Measurements from ENCODE around the gene SLC22A31. TPM values are rescaled to one million over a fixed set of nuclear protein-coding genes. Genes with fewer than 3 reads are reported as not detected.

Gene SLC22A31
- total and polyA plus RNA-seq, 2 experiments from 2014 or later: not detected

DNA sequence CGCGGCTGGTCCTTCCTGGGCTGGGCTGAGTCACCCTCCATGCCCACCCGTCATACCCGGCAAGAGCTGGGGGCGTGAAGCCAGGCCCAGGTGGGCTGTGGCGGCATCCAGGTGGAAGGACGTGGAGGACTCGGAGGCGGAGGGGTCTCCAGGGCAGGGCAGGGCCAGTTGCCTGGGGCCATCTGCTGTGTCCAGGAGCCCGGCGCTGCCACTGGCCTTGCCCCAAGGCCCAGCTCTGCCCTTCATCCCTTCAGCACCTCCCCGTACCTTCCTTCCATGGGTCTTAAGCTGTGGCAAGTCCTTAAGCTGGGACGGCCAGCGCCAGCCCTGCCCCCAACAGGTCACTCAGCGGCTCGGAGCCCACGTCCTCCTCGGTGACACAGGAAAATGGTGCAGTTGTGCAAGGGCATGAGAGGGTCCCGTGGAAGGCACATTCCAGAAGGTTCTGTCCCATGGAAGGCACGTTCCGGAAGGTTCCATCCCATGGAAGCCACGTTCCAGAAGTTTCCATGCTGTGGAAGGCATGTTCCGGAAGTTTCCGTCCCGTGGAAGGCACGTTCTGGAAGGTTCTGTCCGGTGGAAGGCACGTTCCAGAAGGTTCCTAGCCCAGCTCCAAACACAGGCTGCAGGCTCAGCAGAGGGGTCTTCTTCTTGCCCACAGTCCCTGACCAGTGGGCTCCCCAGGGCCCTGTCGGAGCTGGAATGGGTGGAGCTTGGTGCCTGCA, 39.2 kb downstream of the SLC22A31 start:
- no peaks in the 10 kb centered on the region for H3K9me2 ChIP-seq (ENCODE audit: insufficient read depth)
- in situ Hi-C loops (cut with MboI): no loop called here
- no peak for DNase-seq
- no peaks in the 10 kb centered on the region for H3K27me3 ChIP-seq (replicated peaks; ENCODE audit: insufficient read depth)
- no peaks in the 10 kb centered on the region for H3K36me3 ChIP-seq (ENCODE audit: low read depth)
- H3K9me3 ChIP-seq (ENCODE audit: low read depth): no peaks in the 10 kb centered on the region
- 74 to 76% methylated on average over 29 of the region's 29 CpGs for WGBS, 2 experiments (ENCODE audit: low coverage in 1 of 2, low lambda C conversion rate in 2 of 2, missing lambda C conversion rate in 2 of 2)
- no peak overlapping the region for H3K27ac ChIP-seq
- no peak overlapping the region for H3K4me3 ChIP-seq
- H3F3A ChIP-seq (ENCODE audit: insufficient read depth): peaks cover 15% of the 10 kb centered on the region
- H4K20me1 ChIP-seq (ENCODE audit: insufficient read depth): no peaks in the 10 kb centered on the region
- H2AFZ ChIP-seq: no peak overlapping the region
- no peaks in the 10 kb centered on the region for H3K79me2 ChIP-seq (ENCODE audit: insufficient read depth)
- TF ChIP-seq EZH2phosphoT487 (IDR thresholded peaks at IDR 0.05; ENCODE audit: insufficient read depth, low read depth) (no peak), EZH2 (IDR thresholded peaks at IDR 0.05; ENCODE audit: insufficient read depth, poor library complexity, severe bottlenecking) (no peak)
- H3K4me2 ChIP-seq (ENCODE audit: unreplicated experiment): no peak overlapping the region
- no peaks in the 10 kb centered on the region for H3K4me1 ChIP-seq (ENCODE audit: insufficient read depth)
- H3K9ac ChIP-seq: no peak overlapping the region

DNA sequence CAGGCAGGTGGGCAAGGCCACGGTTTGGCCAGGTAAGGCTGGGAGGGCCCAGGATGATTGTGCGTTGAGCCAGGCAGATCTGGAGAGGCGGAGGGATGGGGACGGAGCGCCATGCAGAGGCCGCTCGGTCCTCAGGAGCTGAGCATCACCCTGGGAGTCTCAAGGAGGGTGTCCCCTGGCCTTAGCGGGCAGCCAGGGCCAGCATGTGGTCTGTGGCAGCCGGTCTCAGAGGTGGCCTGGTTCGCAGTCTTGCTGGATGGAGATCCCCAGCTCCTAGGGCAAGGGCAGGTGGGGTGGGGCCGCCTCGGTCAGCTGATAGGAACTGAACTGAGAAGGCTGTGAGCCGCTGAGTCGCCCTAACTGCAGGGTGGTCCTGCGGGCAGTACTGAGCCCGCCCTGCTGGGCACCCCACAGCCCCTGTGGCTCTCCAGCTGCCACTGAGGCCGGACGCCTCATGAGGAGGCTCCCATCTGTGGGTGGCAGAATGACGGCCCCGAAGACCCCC, 40.4 kb downstream of the SLC22A31 start:
- Histone ChIP-seq H3K4me2 (ENCODE audit: unreplicated experiment) (no peak overlapping the region), H3K27ac (no peak overlapping the region), H3F3A (ENCODE audit: insufficient read depth) (peaks cover 20% of the 10 kb centered on the region), H3K36me3 (ENCODE audit: low read depth) (no peaks in the 10 kb centered on the region), H3K4me3 (no peak overlapping the region), H3K4me1 (ENCODE audit: insufficient read depth) (peaks cover 9% of the 10 kb centered on the region), H3K9me2 (ENCODE audit: insufficient read depth) (no peaks in the 10 kb centered on the region), H2AFZ (no peak overlapping the region), H3K27me3 (replicated peaks; ENCODE audit: insufficient read depth) (no peaks in the 10 kb centered on the region), H3K79me2 (ENCODE audit: insufficient read depth) (no peaks in the 10 kb centered on the region), H4K20me1 (ENCODE audit: insufficient read depth) (no peaks in the 10 kb centered on the region), H3K9me3 (ENCODE audit: low read depth) (no peaks in the 10 kb centered on the region), H3K9ac (no peak overlapping the region)
- no peak for DNase-seq
- WGBS, 2 experiments (ENCODE audit: low coverage in 1 of 2, low lambda C conversion rate in 2 of 2, missing lambda C conversion rate in 2 of 2): 75 to 81% methylated on average over 18 to 20 of the region's 20 CpGs
- in situ Hi-C loops (cut with MboI): no loop called here
- TF ChIP-seq EZH2phosphoT487 (IDR thresholded peaks at IDR 0.05; ENCODE audit: insufficient read depth, low read depth) (no peak), EZH2 (IDR thresholded peaks at IDR 0.05; ENCODE audit: insufficient read depth, poor library complexity, severe bottlenecking) (no peak)

DNA sequence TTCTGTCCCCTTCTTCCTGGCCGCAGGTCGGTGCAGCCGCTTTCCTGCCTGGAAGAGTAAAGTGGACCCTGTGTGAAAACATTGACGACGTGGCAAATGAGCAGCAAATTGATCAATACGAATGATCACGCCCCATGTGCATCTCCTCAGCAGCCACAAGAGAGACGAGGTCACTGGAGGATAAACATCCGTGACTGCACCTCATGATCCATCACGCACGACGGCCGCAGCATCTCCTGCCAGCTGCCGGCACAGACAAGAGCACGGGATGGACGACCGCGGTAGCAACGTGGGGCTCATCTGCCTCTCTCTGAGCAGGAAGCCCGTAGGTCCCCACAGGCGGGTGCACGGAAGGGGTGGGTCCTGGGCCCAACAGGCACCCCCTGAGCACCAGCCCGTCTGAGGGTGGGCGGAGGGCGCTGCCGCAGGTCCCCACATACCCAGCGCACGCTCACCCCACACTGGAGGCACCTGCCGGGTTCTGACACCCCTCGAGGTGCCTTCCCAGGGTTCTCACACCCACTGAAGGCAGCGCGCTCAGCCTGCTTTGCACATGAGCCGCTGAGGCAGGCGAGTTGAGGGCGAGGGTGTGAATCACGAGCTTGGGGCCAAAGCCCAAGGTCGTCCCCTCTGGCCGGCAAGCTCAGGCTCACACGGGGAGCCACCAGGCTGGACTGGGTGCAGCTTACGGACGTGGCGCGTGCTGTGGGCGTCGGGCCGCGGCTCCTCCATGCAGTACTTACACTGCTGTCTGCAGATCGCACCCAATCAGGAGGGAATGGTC, 41.1 kb downstream of the SLC22A31 start:
- no peak for DNase-seq
- Histone ChIP-seq H3F3A (ENCODE audit: insufficient read depth) (peaks cover 20% of the 10 kb centered on the region), H3K4me1 (ENCODE audit: insufficient read depth) (peaks cover 12% of the 10 kb centered on the region), H3K27me3 (replicated peaks; ENCODE audit: insufficient read depth) (no peaks in the 10 kb centered on the region), H3K27ac (no peak overlapping the region), H3K9ac (no peak overlapping the region), H3K4me2 (ENCODE audit: unreplicated experiment) (no peak overlapping the region), H3K79me2 (ENCODE audit: insufficient read depth) (no peaks in the 10 kb centered on the region), H4K20me1 (ENCODE audit: insufficient read depth) (no peaks in the 10 kb centered on the region), H3K36me3 (ENCODE audit: low read depth) (no peaks in the 10 kb centered on the region), H3K4me3 (no peak overlapping the region), H3K9me3 (ENCODE audit: low read depth) (no peaks in the 10 kb centered on the region), H3K9me2 (ENCODE audit: insufficient read depth) (no peaks in the 10 kb centered on the region), H2AFZ (no peak overlapping the region)
- 84 to 87% methylated on average over 43 to 45 of the region's 48 CpGs for whole genome bisulfite sequencing, 2 experiments (ENCODE audit: low coverage in 1 of 2, low lambda C conversion rate in 2 of 2, missing lambda C conversion rate in 2 of 2)
- in situ Hi-C loops (cut with MboI): no loop called here
- TF ChIP-seq EZH2phosphoT487 (IDR thresholded peaks at IDR 0.05; ENCODE audit: insufficient read depth, low read depth): no peak
- no peak for TF ChIP-seq EZH2 (IDR thresholded peaks at IDR 0.05; ENCODE audit: insufficient read depth, poor library complexity, severe bottlenecking)

DNA sequence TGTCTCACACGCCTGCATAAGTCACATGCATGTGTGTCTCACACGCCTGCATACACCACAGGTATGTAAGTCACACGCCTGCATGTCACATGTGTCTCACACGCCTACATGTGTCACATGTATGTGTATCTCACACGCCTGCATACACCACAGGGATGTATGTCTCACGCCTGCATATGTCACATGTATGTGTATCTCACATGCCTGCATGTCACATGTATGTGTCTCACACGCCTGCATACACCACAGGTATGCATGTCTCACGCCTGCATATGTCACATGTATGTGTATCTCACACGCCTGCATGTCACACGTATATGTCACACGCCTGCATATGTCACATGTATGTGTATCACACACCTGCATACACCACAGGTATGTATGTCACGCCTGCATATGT, 42.6 kb downstream of the SLC22A31 start:
- H3K36me3 ChIP-seq (ENCODE audit: low read depth): no peaks in the 10 kb centered on the region
- 67 to 69% methylated on average over 12 of the region's 12 CpGs for WGBS, 2 experiments (ENCODE audit: low coverage in 1 of 2, low lambda C conversion rate in 2 of 2, missing lambda C conversion rate in 2 of 2)
- no peak overlapping the region for H3K4me3 ChIP-seq
- no peak for DNase-seq
- TF ChIP-seq EZH2 (IDR thresholded peaks at IDR 0.05; ENCODE audit: insufficient read depth, poor library complexity, severe bottlenecking): no peak
- no peak for TF ChIP-seq EZH2phosphoT487 (IDR thresholded peaks at IDR 0.05; ENCODE audit: insufficient read depth, low read depth)
- in situ Hi-C loops (cut with MboI): no loop called here
- H4K20me1 ChIP-seq (ENCODE audit: insufficient read depth): no peaks in the 10 kb centered on the region
- H3K4me2 ChIP-seq (ENCODE audit: unreplicated experiment): no peak overlapping the region
- peaks cover 12% of the 10 kb centered on the region for H3K4me1 ChIP-seq (ENCODE audit: insufficient read depth)
- no peaks in the 10 kb centered on the region for H3K9me2 ChIP-seq (ENCODE audit: insufficient read depth)
- no peak overlapping the region for H3K9ac ChIP-seq
- H3K79me2 ChIP-seq (ENCODE audit: insufficient read depth): no peaks in the 10 kb centered on the region
- H3K27me3 ChIP-seq (replicated peaks; ENCODE audit: insufficient read depth): no peaks in the 10 kb centered on the region
- no peak overlapping the region for H3K27ac ChIP-seq
- H3F3A ChIP-seq (ENCODE audit: insufficient read depth): peaks cover 20% of the 10 kb centered on the region
- no peaks in the 10 kb centered on the region for H3K9me3 ChIP-seq (ENCODE audit: low read depth)
- H2AFZ ChIP-seq: no peak overlapping the region

Data from GM23248 (cell line).